Inferior parietal cortex (tissue), 1 donor: Measurements from ENCODE around the gene LCOR.

Experiments
- DNase-seq: peaks from one replicate; pipeline ENCODE4 v3.0.0-alpha.2; 2016; ENCODE audit errors: extremely low spot score

The LCOR gene

GRCh38 chr10:96986200-96986856 is 154.2 kb downstream of the LCOR start:
- no peak for DNase-seq

- DNase-seq, result no peak
Observed at GRCh38 chr10:96987141-96987841, 155.2 kb downstream of the LCOR start.

GRCh38 chr10:96987842-96988175 is 155.7 kb downstream of the LCOR start:
- no peak for DNase-seq

GRCh38 chr10:96988426-96988825 is 156.3 kb downstream of the LCOR start:
- DNase-seq, result no peak

- DNase-seq, result no peak
Observed at GRCh38 chr10:96991313-96991841, 159.3 kb downstream of the LCOR start.

- no peak for DNase-seq
Observed at GRCh38 chr10:96992721-96993120, 160.6 kb downstream of the LCOR start.

GRCh38 chr10:96995851-96996250 is 163.8 kb downstream of the LCOR start:
- DNase-seq, result peak; percentile 13

GRCh38 chr10:96996275-96996965 is 164.3 kb downstream of the LCOR start:
- no peak for DNase-seq

- no peak for DNase-seq
Observed at GRCh38 chr10:96998329-96998888, 166.3 kb downstream of the LCOR start.

- DNase-seq, result no peak
Observed at GRCh38 chr10:96999337-96999736, 167.2 kb downstream of the LCOR start.

- no peak for DNase-seq
Observed at GRCh38 chr10:96999987-97000386, 167.9 kb downstream of the LCOR start.

GRCh38 chr10:97000487-97001182 is 168.5 kb downstream of the LCOR start:
- DNase-seq, result no peak

GRCh38 chr10:97001183-97001991 is 169.3 kb downstream of the LCOR start:
- no peak for DNase-seq

GRCh38 chr10:97002670-97003069 is 170.6 kb downstream of the LCOR start:
- no peak for DNase-seq

- no peak for DNase-seq
Observed at GRCh38 chr10:97003151-97003803, 171.2 kb downstream of the LCOR start.

- DNase-seq, result no peak
Observed at GRCh38 chr10:97003804-97004201, 171.7 kb downstream of the LCOR start.

GRCh38 chr10:97004591-97004990 is 172.5 kb downstream of the LCOR start:
- DNase-seq, result no peak

- no peak for DNase-seq
Observed at GRCh38 chr10:97005349-97005748, 173.3 kb downstream of the LCOR start.

- no peak for DNase-seq
Observed at GRCh38 chr10:97006364-97006763, 174.3 kb downstream of the LCOR start.

GRCh38 chr10:97007417-97007816 is 175.3 kb downstream of the LCOR start:
- no peak for DNase-seq
